OCI-LY7 (cell line): ENCODE measurements around the gene LRP1B.

Source experiments
- EZH2phosphoT487 ChIP-seq: fragments of 200-600 bp; sonication (generic); IDR thresholded peaks from 2 replicates; pipeline ENCODE4 v1.6.1; 2018; ENCODE audit warnings: low read depth, borderline replicate concordance, mild to moderate bottlenecking, mixed run types, antibody characterized with exemption, low read length, moderate library complexity, mixed read lengths
- TF ChIP-seq, protein P1 (sequence below): fragments of 200-600 bp; sonication (generic); conservative IDR thresholded peaks from 2 replicates; pipeline ENCODE4 v1.5.1; 2014; ENCODE audit warnings: mild to moderate bottlenecking, antibody characterized with exemption, low read length, moderate library complexity, mixed read lengths

DNA sequence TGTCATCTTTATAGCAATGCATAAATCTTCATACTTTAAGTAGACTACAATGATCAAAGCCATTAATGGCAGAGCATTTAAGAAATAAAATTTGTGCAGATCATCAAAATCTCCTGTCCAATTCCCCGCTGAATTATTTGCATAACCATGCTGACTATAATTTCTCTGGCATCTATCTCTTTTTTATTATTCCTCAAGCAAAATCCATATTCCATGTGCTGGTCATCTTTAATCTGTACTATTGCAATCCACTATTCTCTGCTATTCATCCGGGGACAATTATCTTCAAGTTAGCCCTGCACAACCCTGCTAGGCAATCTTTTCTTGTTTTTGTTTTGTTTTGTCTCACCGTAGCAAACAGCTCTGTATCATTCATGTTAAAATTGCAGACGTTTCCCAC, 1881.0 kb downstream of the LRP1B start:
- TF ChIP-seq, protein P1, sequence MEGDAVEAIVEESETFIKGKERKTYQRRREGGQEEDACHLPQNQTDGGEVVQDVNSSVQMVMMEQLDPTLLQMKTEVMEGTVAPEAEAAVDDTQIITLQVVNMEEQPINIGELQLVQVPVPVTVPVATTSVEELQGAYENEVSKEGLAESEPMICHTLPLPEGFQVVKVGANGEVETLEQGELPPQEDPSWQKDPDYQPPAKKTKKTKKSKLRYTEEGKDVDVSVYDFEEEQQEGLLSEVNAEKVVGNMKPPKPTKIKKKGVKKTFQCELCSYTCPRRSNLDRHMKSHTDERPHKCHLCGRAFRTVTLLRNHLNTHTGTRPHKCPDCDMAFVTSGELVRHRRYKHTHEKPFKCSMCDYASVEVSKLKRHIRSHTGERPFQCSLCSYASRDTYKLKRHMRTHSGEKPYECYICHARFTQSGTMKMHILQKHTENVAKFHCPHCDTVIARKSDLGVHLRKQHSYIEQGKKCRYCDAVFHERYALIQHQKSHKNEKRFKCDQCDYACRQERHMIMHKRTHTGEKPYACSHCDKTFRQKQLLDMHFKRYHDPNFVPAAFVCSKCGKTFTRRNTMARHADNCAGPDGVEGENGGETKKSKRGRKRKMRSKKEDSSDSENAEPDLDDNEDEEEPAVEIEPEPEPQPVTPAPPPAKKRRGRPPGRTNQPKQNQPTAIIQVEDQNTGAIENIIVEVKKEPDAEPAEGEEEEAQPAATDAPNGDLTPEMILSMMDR = no peak
- TF ChIP-seq EZH2phosphoT487 = no peak
